ENCODE data around the gene TMEM54.

The TMEM54 gene

DNA sequence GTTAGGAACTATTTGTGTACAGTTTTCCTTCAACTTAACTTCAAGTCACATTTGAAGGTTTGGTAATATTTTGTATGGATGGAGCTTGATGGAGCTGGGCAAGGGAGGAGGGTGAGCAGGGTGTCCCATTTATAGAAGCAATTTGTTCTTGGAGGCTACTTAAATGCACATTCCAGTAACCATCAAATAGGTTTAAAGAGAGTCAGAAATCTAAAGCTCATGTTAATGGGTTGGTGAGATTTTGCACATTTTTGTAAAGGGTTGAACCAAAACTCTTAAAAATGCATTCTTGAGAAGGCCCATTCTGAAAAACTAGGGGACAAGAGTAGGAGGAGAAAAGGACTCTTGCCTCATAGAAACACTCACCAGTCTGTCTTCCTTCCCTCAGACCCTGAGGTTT, 40.6 kb downstream of the TMEM54 start:
- no peak for DNase-seq

DNA sequence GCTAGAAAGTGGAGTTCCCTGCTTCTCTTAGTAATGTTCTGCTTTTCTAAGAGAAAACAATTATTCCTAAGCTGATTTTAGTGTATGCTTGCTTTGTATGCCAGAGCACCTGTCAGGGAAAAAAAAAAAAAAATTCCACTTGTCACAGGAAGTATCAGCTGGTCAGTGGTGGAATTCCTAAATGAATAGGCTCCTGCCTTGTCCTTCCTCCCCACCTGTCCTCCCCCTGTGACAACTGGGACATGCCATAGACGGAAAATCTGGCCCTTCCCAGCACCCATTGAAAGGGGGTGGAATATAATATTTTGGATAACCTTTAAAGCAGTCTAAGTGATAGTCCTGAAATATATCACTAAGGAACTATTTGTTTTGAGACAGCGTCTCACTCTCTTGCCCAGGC, 41.3 kb downstream of the TMEM54 start:
- DNase-seq: no peak

- DNase-seq: no peak
Observed at GRCh38 chr1:32858791-32859190, 42.4 kb downstream of the TMEM54 start.

DNA sequence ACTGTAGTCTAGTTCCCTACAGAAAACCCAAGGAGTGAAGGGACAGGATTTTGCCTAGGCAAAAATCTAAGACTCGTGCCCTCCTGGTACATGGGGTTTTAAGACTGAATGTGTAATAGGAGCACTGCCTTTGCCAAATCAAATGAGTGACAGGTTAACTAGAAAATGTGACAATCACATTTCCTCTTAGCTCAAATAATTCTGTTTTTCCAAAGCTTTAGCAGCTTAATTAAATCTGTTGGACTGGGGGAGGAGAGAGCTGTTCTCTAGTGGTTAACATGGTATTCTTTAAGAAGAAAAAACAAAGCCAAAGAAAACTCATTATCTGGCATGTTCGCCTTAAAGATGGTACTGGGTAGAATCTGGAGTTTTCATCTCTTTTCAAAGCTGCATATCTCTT, 43.1 kb downstream of the TMEM54 start:
- DNase-seq: no peak

GRCh38 chr1:32855861-32856617, 45.1 kb downstream of the TMEM54 start:
- no peak for DNase-seq

GRCh38 chr1:32848354-32849063, 52.7 kb downstream of the TMEM54 start:
- peak; percentile 65 for DNase-seq
